ENCODE results near the gene STING1.
"Not testable (repeated sequence)": the region's sequence is repeated elsewhere in the genome, so short reads cannot be mapped to it uniquely, and the experiment has no call there.

STING1 gene

DNA sequence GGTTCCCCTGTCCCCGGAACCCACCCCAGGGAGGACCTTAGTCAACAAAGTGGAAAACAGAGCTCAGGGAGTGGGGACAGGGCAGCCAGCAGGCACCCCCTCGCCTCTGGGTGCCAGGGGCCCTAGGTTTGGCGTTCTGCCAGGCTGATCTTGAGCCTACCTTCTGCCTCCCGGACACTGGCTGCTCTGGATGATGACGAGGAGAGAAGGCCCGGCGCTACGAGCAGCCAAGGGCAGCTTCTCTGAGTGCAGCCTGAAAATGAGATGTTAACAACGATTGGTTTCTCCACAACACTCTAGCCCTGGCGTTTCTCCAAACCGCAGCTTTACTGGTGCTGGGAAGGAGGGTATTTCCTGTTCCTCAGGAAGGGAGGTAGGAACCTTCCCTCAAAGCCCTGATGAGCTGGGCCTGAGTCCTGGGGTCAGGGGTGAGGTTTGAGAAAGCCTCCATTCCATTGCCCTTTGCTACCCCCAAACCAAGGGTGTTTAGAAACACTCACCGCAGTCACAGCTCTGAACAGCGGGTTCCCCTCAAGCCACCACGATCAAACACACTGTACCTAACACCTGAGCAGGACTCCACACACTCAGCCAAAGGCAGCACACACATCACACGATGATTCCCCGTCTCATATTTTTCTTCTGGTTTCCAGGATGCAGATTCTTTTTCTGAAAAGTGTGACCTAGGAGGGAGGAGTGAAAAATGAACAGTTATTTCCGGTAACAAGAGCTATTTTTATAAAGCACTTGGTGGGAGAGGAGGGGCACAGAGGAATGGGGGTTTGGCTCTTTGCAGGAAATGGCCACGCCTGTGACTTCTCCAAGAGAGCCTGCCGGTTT lies at the start of gene STING1:
Gene STING1, minus strand, starts transcription at position 709 of the 840 bp plus-strand sequence. CDS start 1,054 bp downstream, outside the sequence.
- peak; percentile 98 for DNase-seq

- DNase-seq = no peak
Observed at GRCh38 chr5:139531772-139532169, 49.2 kb upstream of the STING1 start.

- not testable (repeated sequence) for DNase-seq
Observed at GRCh38 chr5:139530079-139530478, 47.5 kb upstream of the STING1 start.

- not testable (repeated sequence) for DNase-seq
Observed at GRCh38 chr5:139528695-139529094, 46.1 kb upstream of the STING1 start.

DNA sequence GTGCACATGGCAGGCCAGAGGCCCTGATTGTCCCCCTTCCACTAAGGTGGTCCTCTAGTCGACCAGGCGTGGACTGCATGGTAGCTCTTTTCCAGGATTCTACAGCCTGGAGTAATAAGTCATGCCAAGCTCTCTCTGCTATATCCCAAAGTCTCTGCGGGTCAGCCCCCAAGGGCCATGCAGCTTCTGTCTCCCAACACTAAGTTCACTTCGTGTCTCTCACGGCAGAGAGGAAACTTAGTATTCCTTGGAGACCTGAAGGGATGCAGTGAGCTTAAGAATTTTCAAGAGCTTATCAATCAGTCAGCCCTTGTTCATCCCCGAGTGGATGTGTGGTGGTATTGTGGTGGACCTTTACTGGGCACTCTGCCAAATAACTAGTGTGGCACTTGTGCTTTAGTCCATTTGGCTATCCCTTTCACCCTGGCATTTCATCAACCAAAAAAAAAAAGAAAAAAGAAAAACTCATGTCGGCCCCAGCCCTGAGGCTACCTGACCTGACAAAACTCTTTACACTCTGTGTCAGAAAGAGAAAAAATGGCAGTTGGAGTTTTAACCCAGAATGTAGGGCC lies 45.4 kb upstream of the STING1 start:
- not testable (repeated sequence) for DNase-seq

DNA sequence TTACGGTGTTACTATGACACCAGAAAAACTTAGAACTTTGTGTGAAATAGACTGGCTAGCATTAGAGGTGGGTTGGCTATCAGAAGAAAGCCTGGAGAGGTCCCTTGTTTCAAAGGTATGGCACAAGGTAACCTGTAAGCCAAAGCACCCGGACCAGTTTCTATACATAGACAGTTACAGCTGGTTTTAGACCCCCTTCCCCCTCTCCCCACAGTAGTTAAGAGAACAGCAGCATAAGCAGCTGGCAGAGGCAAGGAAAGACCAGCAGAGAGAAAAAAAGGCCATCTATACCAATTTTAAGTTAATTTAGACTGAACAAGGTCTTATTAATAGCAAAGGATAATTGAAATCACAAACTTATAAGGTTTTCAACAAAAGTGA lies 44.5 kb upstream of the STING1 start:
- not testable (repeated sequence) for DNase-seq

DNA sequence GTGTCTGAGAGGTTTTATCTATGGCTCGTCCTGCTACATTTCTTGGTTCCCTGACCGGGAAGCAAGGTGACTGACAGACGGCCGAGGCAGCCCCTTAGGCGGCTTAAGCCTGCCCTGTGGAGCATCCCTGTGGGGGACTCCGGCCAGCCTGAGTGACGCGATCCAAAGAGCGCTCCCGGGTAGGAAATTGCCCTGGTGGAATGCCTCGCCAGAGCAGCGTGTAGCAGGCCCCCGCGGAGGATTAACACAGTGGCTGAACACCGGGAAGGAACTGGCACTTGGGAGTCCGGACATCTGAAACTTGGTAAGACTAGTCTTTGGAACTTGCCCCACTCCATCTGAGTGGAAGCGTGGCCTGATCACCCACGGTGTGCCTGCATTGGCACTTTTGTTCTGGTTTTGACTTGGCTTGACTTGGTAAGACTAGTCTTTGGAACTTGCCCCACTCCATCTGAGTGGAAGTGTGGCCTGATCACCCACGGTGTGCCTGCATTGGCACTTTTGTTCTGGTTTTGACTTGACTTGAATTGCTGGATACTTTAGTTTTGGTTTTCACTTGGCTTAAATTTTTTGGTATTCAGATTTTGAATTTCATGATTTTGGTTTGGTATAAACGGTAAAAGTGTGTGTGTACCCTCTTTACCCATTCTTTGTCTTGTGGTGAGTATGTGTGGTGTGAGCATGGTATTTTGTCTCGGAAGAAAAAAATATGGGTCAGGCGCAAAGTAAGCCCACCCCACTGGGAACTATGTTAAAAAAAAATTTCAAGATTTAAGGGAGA lies 43.9 kb upstream of the STING1 start:
- not testable (repeated sequence) for DNase-seq

DNA sequence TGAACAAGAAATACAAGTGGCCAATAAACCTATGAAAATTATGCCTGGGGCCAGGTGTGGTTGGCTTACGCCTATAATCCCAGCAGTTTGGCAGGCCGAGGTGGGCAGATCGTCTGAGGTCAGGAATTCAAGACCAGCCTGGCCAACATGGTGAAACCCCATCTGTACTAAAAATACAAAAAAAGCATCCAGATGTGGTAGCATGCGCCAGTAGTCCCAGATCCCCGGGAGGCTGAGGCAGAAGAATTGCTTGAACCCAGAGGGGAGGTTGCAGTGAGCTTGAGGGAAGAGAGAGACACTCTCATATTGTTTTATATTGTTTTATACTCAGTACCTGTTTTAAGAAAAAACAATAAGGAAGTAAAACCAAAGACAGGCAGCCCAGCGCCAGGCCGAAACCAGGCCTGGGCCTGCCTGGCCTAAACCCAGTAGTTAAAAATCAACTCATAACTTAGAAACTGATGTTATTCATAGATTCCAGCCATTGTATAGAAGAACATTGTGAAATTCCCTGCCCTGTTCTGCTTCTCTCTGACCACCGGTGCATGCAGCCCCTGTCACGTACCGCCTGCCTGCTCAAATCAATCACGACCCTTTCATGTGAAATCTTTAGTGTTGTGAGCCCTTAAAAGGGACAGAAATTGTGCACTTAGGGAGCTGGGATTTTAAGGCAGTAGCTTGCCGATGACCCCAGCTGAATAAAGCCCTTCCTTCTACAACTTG lies 43.2 kb upstream of the STING1 start:
- not testable (repeated sequence) for DNase-seq

- DNase-seq = no peak
Observed at GRCh38 chr5:139524940-139525585, 42.5 kb upstream of the STING1 start.

GRCh38 chr5:139524446-139524845 lies 41.9 kb upstream of the STING1 start:
- no peak for DNase-seq

DNA sequence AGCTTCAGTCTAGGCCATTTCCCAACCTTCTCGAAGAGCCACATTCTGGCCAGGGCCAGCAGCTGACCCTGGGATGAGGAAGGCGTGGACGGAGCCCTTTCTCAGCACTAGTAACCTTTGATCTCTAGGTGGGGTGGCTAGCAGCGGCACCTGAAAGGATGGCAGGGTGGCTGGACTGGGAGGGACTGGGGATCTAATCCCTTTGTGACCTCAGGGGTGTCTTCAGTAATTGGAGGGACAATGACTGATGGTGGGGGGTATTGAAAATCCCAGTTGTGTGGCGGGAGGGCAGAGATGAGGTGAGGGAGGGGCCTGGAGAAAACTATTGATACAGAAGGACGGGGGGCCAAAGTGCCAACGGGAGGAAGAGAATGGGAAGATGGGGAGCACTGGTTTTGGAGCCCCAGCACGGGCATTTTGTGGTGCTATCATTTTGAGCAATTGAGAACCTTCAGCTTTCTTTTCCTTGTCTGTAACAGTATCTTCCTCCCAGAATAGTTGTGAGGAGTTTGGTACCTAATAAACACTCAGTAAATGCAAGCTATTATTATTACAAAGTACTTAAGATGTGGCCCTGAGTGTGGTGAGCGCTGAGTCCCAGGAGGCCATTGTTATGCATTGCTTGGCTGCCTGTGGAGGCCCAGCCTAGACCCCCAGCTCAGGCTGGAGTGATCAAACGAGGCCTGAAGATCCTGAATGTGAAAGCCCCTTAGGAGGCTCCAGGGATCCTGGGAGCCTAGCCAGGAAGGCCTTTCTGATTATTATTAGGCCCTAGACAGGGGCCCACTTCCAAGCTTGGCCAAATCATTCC lies 41.3 kb upstream of the STING1 start:
- DNase-seq = no peak

DNA sequence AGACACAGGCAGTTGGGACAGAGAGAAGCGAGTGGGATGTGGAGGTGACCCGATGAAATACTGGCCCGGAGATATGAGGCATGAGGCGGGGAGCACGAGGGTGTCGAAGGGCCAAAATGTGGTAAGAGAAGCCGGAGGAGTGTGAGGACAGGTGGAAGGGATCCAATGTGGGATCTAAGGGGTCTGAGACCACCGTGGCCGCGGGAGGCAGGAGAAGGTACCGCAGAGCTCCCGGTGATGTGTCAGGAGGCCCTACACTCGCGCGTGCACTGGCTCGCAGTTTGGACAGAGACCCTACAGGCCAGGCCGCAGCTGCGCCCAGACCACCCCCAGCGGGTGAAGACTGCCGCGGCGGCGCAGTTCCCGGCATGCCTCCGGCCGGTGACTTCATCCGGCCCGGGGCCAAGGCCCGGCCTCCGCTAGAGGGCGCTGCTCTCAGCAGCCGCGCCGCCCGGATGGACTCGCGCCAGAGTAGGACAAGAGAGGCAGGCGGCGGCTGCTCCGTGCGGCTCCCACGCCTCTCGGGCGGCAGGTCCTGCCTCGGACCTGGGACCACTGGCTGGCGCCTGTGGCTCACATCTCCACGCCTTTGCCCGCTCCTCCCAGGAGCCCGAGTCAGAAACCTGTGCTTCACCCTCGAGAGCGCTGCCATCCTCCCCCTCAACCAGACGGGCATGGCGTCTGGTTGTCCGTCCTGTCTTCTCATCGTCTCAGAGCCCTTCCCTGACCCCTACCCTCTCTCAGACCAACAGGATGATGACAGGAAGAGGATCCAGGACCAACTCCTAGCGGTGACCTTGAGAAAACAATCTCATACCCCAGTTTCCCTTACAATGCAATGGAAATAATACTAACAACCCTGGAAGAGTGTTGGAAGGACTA lies 35.4 kb upstream of the STING1 start:
- peak; percentile 70 for DNase-seq

DNA sequence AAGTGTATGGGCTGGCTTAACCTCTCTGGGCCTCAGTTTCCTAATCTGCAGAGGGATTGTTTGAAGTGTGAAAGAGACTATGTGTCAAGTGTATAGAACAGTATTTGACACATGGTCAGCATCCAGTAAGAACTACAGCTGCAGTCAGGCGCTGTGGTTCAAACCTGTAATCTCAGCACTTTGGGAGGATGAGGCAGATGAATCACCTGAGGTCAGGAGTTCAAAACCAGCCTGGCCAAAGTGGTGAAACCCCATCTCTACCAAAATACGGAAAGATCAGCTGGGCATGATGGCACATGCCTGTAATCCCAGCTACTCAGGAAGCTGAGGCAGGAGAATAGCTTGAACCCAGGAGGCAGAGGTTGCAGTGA lies 31.9 kb upstream of the STING1 start:
- DNase-seq = no peak

DNA sequence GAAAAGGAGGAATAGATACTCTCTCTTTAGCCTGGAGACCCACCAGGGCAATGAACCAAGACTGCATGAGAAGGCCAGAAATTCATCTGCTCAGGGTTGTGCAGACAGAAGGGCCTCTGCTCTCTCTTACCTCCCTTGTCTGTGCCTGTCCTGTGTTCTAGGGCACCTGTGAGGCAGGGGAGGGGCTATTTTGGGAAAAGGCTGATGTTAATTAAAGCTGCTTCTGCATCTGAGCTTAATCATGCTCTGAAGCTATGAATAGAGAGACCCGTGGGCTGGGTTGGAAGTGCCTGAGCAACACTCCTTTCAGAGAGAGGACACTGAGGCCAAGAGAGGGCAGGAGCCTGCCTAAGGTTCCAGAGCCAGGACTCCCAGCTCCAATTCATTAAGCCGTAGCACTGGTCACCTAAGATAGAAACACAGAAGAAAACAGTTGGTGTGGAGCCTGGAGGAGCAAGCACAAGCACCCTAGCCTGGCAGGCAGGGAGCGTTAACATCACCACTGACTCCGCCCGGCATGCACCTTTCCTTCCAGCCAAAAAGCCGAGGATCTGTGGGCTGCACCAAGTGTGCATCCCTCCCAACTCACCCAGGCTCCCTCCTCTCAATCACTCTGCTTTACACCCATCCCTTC lies 31.4 kb upstream of the STING1 start:
- no peak for DNase-seq

- peak; percentile 78 for DNase-seq
Observed at GRCh38 chr5:139513434-139513833, 30.9 kb upstream of the STING1 start.

DNA sequence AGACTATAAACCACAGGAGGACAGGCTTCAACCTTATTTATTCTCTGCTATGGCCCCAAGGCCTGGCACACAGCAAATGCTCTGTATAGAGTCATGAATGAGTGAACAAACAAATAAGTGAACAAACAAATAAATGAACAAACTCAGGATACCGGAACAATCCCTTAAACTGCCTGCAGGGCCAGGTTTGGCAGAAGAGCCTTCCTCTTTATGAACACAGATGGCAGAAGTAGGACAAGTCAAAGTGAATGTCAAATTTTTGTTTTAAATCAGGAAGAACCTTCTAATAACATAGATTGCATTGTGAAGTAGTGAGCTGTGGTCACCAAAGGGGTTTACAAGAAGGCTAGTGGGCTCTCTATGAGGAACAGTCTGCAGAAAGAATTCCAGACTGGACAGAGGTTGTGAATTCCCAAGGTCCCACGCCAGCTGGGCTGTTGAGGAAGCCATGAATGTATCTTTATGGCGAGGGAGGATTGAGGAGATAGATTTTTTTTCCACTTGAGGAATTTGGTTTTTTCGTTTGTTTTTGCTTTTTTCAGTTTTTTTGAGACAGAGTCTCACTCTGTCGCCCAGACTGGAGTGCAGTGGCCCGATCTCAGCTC lies 30.3 kb upstream of the STING1 start:
- peak; percentile 39 for DNase-seq

GRCh38 chr5:139504722-139505121 lies 22.2 kb upstream of the STING1 start:
- not testable (repeated sequence) for DNase-seq

- DNase-seq = peak; percentile 50
Observed at GRCh38 chr5:139503879-139504278, 21.3 kb upstream of the STING1 start.

GRCh38 chr5:139503036-139503817 lies 20.7 kb upstream of the STING1 start:
- peak; percentile 40 for DNase-seq
